Common myeloid progenitor, CD34-positive (primary cell): ENCODE data around the gene MLLT3.
A peak's percentile ranks its signal among the peaks of the same experiment; 100 is the strongest.

Experiments
- CTCF ChIA-PET: fragments of 350-600 bp; sonication (Branson Sonifier 250); formaldehyde crosslinking; loops from one replicate; lab custom pipeline; 2021; ENCODE audit warnings: antibody characterized with exemption; lab: Charles Lee
- POLR2A ChIA-PET: fragments of 350-600 bp; sonication (Branson Sonifier 250); formaldehyde crosslinking; loops from one replicate; lab custom pipeline; 2021; ENCODE audit warnings: antibody characterized with exemption; lab: Charles Lee
- DNase-seq, 3 donors: peaks; one replicate each; pipeline versions ENCODE4 v3.0.0 to v3.0.0-alpha.2; 2013
- H3K27ac ChIP-seq, 2 experiments: 1 replicate in 1 of 2; 2 replicates in 1 of 2; pipeline ENCODE4 v1.7.0; 2013; ENCODE audit warnings: inconsistent platforms in 2 of 2, low read length in 2 of 2, mild to moderate bottlenecking in 2 of 2, low read depth in 1 of 2, moderate library complexity in 1 of 2; ENCODE audit not compliant: severe bottlenecking in 2 of 2, insufficient read depth in 1 of 2, poor library complexity in 1 of 2
- H3K27me3 ChIP-seq, 5 experiments: replicated peaks in 2 of 5; 1 replicate in 3 of 5; 2 replicates in 2 of 5; pipeline versions ENCODE4 v1.6.1 to v1.7.0; 2013; ENCODE audit warnings: low read length in 4 of 5, mild to moderate bottlenecking in 2 of 5, moderate library complexity in 2 of 5, inconsistent platforms in 1 of 5; ENCODE audit not compliant: insufficient read depth in 5 of 5, control insufficient read depth in 4 of 5
- H3K36me3 ChIP-seq, 4 experiments: 1 replicate in 2 of 4; 2 replicates in 2 of 4; pipeline versions ENCODE4 v1.6.1 to v1.7.0; 2013; ENCODE audit warnings: low read length in 3 of 4, control low read depth in 1 of 4, mild to moderate bottlenecking in 1 of 4; ENCODE audit not compliant: control insufficient read depth in 4 of 4, insufficient read depth in 4 of 4
- H3K4me1 ChIP-seq, 4 experiments: 1 replicate in 3 of 4; 2 replicates in 1 of 4; pipeline versions ENCODE4 v1.6.1 to v1.7.1; 2013; ENCODE audit warnings: low read length in 3 of 4, mild to moderate bottlenecking in 3 of 4, control low read depth in 1 of 4, inconsistent platforms in 1 of 4, moderate library complexity in 1 of 4; ENCODE audit not compliant: control insufficient read depth in 4 of 4, insufficient read depth in 4 of 4; ENCODE audit errors: control extremely low read depth in 1 of 4
- H3K4me3 ChIP-seq, 7 experiments: 1 replicate in 4 of 7; 2 replicates in 3 of 7; pipeline versions ENCODE4 v1.5.1 to v1.7.0; 2013; ENCODE audit warnings: mild to moderate bottlenecking in 7 of 7, low read length in 6 of 7, moderate library complexity in 6 of 7, inconsistent platforms in 2 of 7, low read depth in 2 of 7, control low read depth in 1 of 7; ENCODE audit not compliant: insufficient read depth in 4 of 7, control insufficient read depth in 1 of 7; ENCODE audit errors: extremely low read depth in 1 of 7
- H3K9me3 ChIP-seq, 5 experiments: 1 replicate in 4 of 5; 2 replicates in 1 of 5; pipeline versions ENCODE4 v1.6.1 to v1.7.1; 2013; ENCODE audit warnings: low read length in 4 of 5, mild to moderate bottlenecking in 2 of 5, inconsistent platforms in 1 of 5, low read depth in 1 of 5, moderate library complexity in 1 of 5; ENCODE audit not compliant: control insufficient read depth in 4 of 5, insufficient read depth in 2 of 5; ENCODE audit errors: control extremely low read depth in 1 of 5
- WGBS: methylation state at CpG from one replicate; pipeline ENCODE4 v1.1.5; 2013; ENCODE audit not compliant: insufficient coverage; 5-methylcytosine and 5-hydroxymethylcytosine counted together

Gene MLLT3

GRCh38 chr9:20409321-20410092 is 212.8 kb downstream of the MLLT3 start:
- no peaks in the 10 kb centered on the region for H3K9me3 ChIP-seq
- POLR2A ChIA-PET: interaction anchor here (0.9 kb wide), 1 partner anchor 58 kb away, joined by 3 read pairs; no protein-coding TSS in a partner anchor
- H3K36me3 ChIP-seq: peaks cover 0 to 14% (median 7%) of the 10 kb centered on the region in 4 experiments
- H3K27ac ChIP-seq: no peak overlapping the region
- H3K4me1 ChIP-seq: peaks cover 6 to 21% (median 11%) of the 10 kb centered on the region in 4 experiments
- DNase-seq: no peak
- no peaks in the 10 kb centered on the region for H3K27me3 ChIP-seq
- CTCF ChIA-PET: interaction anchor here (9.6 kb wide), 1 partner anchor 53 kb away, joined by 66 read pairs; no protein-coding TSS in a partner anchor
- H3K4me3 ChIP-seq: no peak overlapping the region

GRCh38 chr9:20408513-20408912 is 213.8 kb downstream of the MLLT3 start:
- Histone ChIP-seq H3K27ac (no peak overlapping the region), H3K4me3 (peak overlapping the region in 4 of 7 experiments; percentile 6 to 51 (median 12)), H3K36me3 (peaks cover 0 to 8% (median 4%) of the 10 kb centered on the region in 4 experiments), H3K27me3 (no peaks in the 10 kb centered on the region), H3K9me3 (no peaks in the 10 kb centered on the region), H3K4me1 (peaks cover 6 to 25% (median 12%) of the 10 kb centered on the region in 4 experiments)
- DNase-seq: no peak
- ChIA-PET POLR2A (no interaction called here), CTCF (interaction anchor here (0.9 to 9.6 kb wide), 6 partner anchors 10 to 481 kb away, joined by 4 to 66 read pairs (median 6); no protein-coding TSS in a partner anchor)
- 17% methylated on average over 2 of the region's 4 CpGs for WGBS

- CTCF ChIA-PET: interaction anchor here (1.1 to 9.6 kb wide), 10 partner anchors 10 to 534 kb away, joined by 3 to 66 read pairs (median 4); no protein-coding TSS in a partner anchor
Measured at GRCh38 chr9:20407013-20407412, 215.3 kb downstream of the MLLT3 start.

DNA sequence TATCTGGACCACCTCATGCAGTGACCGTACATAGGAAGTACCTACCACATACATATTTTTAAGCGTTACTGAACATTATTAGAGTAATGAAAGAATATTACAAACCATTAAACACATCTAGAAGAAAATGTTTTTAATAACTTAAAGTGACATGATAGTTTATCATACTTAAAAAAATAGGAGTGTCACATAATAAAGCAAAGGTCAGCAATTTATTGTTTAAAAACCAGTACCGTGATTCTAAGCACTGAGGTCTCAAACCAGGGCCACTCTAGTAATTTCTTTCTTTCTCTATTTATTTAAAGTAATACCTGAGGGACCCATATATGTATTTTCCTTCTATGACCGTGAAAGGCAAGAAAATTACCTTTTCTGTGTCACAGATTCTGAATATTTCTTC is 216.0 kb downstream of the MLLT3 start:
- CTCF ChIA-PET: interaction anchor here (1.6 to 9.6 kb wide), 7 partner anchors 9 to 535 kb away, joined by 4 to 66 read pairs (median 5); no protein-coding TSS in a partner anchor
- H3K4me3 ChIP-seq: no peak overlapping the region
- peaks cover 6 to 41% (median 17%) of the 10 kb centered on the region in 4 experiments for H3K4me1 ChIP-seq
- WGBS: 100% methylated on average over 1 of the region's 4 CpGs
- peaks cover 0 to 6% (median 2%) of the 10 kb centered on the region in 4 experiments for H3K36me3 ChIP-seq
- H3K27me3 ChIP-seq: no peaks in the 10 kb centered on the region
- DNase-seq: no peak
- POLR2A ChIA-PET: no interaction called here
- H3K27ac ChIP-seq: no peak overlapping the region
- H3K9me3 ChIP-seq: no peaks in the 10 kb centered on the region

More at GRCh38 chr9:20407013-20407412, 215.3 kb downstream of the MLLT3 start:
- Histone ChIP-seq H3K4me1 (peaks cover 6 to 38% (median 17%) of the 10 kb centered on the region in 4 experiments), H3K27ac (no peak overlapping the region), H3K27me3 (no peaks in the 10 kb centered on the region), H3K9me3 (no peaks in the 10 kb centered on the region), H3K36me3 (peaks cover 0 to 6% (median 3%) of the 10 kb centered on the region in 4 experiments), H3K4me3 (no peak overlapping the region)
- peak in 1 of 3 donors; percentile 33 for DNase-seq
- POLR2A ChIA-PET: no interaction called here

GRCh38 chr9:20405616-20406015 is 216.7 kb downstream of the MLLT3 start:
- H3K27me3 ChIP-seq: no peaks in the 10 kb centered on the region
- no peak overlapping the region for H3K4me3 ChIP-seq
- DNase-seq: no peak
- ChIA-PET POLR2A (no interaction called here), CTCF (interaction anchor here (9.6 kb wide), 1 partner anchor 49 kb away, joined by 66 read pairs; no protein-coding TSS in a partner anchor)
- no peaks in the 10 kb centered on the region for H3K9me3 ChIP-seq
- 100% methylated on average over 3 of the region's 5 CpGs for WGBS
- peaks cover 0 to 6% (median 2%) of the 10 kb centered on the region in 4 experiments for H3K36me3 ChIP-seq
- no peak overlapping the region for H3K27ac ChIP-seq
- peaks cover 6 to 45% (median 17%) of the 10 kb centered on the region in 4 experiments for H3K4me1 ChIP-seq

DNA sequence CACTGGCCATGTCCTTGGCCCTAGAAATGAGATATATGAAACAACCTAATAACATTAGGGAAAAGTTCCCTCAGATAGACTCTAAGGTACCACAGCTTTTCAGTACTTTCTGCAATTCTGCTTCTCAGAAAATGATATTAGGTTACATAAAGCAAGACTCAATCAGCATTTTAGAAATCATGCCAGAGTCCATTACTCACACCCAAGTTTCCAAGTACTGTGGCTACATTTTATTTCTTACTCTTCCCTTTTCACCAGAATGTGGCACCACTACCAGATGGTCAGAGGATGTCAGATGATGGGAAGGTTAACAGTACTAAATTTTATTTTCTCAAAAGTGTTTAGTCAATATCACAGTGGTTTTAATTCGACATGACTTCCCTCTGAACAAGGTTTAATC is 217.2 kb downstream of the MLLT3 start:
- H3K4me3 ChIP-seq: no peak overlapping the region
- no peaks in the 10 kb centered on the region for H3K9me3 ChIP-seq
- no peak overlapping the region for H3K27ac ChIP-seq
- no CpG with 5 or more reads among the region's 1 CpG for WGBS
- no peaks in the 10 kb centered on the region for H3K27me3 ChIP-seq
- peaks cover 0 to 6% (median 2%) of the 10 kb centered on the region in 4 experiments for H3K36me3 ChIP-seq
- H3K4me1 ChIP-seq: peaks cover 6 to 49% (median 17%) of the 10 kb centered on the region in 4 experiments
- peak in 1 of 3 donors; percentile 35 for DNase-seq
- POLR2A ChIA-PET: no interaction called here
- CTCF ChIA-PET: interaction anchor here (1.2 kb wide), 2 partner anchors 18 to 48 kb away, joined by 4 to 5 read pairs; no protein-coding TSS in a partner anchor
